Loucy (cell line): ENCODE measurements around the gene HIVEP2.

Experiments
- CTCF ChIP-seq: fragments of 200-600 bp; sonication (generic); conservative IDR thresholded peaks from 2 replicates; pipeline ENCODE4 v1.5.1; 2014; ENCODE audit warnings: mild to moderate bottlenecking, antibody characterized with exemption, low read length
- EZH2phosphoT487 ChIP-seq: fragments of 200-600 bp; IDR thresholded peaks from 2 replicates; pipeline ENCODE4 v1.6.1; 2018; ENCODE audit warnings: antibody characterized with exemption, mild to moderate bottlenecking, moderate library complexity, borderline replicate concordance

GRCh38 chr6:142786476-142786875, 158.5 kb downstream of the HIVEP2 start:
- TF ChIP-seq CTCF (no peak), EZH2phosphoT487 (no peak)
